ENCODE measurements around the gene CCNB3. TPM values are rescaled to one million over a fixed set of nuclear protein-coding genes. Genes with fewer than 3 reads are reported as not detected.

Gene CCNB3
- total and polyA plus RNA-seq, 9 of the 15 experiments (the other 6 are each of a cell fraction or from before 2014, with no cell fraction given): 0.05 to 0.25 (median 0.08) TPM; not detected in 3

DNA sequence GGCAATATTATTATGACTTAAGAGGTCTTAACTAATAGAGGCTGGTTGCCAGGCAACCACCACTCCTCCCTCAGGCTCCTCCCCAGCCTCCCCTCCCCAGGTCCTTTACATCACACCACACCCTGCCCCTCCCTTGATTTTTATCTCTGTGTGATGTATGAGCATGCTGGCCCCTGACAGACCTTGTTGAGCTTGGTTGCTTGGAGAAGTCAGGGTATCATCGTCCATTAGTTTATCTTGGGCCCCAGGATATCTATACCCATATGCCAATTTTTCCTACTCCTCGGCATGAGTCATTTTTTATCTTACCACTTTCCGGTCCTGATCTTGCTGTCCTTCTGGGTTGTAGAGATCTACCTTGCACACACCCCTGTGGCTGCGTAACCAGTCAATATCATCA lies 6.2 kb upstream of the CCNB3 start (continued):
- TF ChIP-seq, protein P1, sequence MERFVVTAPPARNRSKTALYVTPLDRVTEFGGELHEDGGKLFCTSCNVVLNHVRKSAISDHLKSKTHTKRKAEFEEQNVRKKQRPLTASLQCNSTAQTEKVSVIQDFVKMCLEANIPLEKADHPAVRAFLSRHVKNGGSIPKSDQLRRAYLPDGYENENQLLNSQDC (CRISPR knock-in tag; IDR thresholded peaks at IDR 0.05): no peak
- TF ChIP-seq NONO (IDR thresholded peaks at IDR 0.05; ENCODE audit: low read depth in 2 of 2, low read length in 1 of 2): no peak
- TF ChIP-seq ZNF79 (CRISPR knock-in tag; IDR thresholded peaks at IDR 0.05; ENCODE audit: low read depth): no peak
- TF ChIP-seq LEF1 (IDR thresholded peaks at IDR 0.05): no peak
- TF ChIP-seq, protein P2, sequence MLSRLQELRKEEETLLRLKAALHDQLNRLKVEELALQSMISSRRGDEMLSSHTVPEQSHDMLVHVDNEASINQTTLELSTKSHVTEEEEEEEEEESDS (CRISPR knock-in tag; IDR thresholded peaks at IDR 0.05): no peak
- TF ChIP-seq ZNF57 (CRISPR knock-in tag; IDR thresholded peaks at IDR 0.05): no peak
- no peak for TF ChIP-seq PTBP1 (IDR thresholded peaks at IDR 0.05; ENCODE audit: low read depth, low read length)
- no peak for TF ChIP-seq ZNF121 (CRISPR knock-in tag; conservative IDR thresholded peaks at IDR 0.05)
- no peak for TF ChIP-seq ZFX (CRISPR knock-in tag; IDR thresholded peaks at IDR 0.05)
- no peak for TF ChIP-seq COPS2 (conservative IDR thresholded peaks at IDR 0.05)
- peak; percentile 68; the same call in 1 of the 2 replicates for TF ChIP-seq ZEB2 (IDR thresholded peaks at IDR 0.05)
- no peak for TF ChIP-seq NUFIP1 (IDR thresholded peaks at IDR 0.05; ENCODE audit: partially characterized antibody)
- 0 out of 2 replicates have a peak, but pooled peaks have one; percentile 44 for TF ChIP-seq MTA1 (IDR thresholded peaks at IDR 0.05; ENCODE audit: borderline replicate concordance)
- TF ChIP-seq ZZZ3 (IDR thresholded peaks at IDR 0.05): no peak
- TF ChIP-seq JUN (IDR thresholded peaks at IDR 0.05; ENCODE audit: borderline replicate concordance, low read depth, low read length): peak; percentile 74
- no peak for TF ChIP-seq JUN (CRISPR knock-in tag; IDR thresholded peaks at IDR 0.05; ENCODE audit: borderline replicate concordance)
- TF ChIP-seq, protein P3, sequence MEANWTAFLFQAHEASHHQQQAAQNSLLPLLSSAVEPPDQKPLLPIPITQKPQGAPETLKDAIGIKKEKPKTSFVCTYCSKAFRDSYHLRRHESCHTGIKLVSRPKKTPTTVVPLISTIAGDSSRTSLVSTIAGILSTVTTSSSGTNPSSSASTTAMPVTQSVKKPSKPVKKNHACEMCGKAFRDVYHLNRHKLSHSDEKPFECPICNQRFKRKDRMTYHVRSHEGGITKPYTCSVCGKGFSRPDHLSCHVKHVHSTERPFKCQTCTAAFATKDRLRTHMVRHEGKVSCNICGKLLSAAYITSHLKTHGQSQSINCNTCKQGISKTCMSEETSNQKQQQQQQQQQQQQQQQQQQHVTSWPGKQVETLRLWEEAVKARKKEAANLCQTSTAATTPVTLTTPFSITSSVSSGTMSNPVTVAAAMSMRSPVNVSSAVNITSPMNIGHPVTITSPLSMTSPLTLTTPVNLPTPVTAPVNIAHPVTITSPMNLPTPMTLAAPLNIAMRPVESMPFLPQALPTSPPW (CRISPR knock-in tag; IDR thresholded peaks at IDR 0.05): peak; percentile 81
- 0 out of 2 replicates have a peak, but pooled peaks have one; percentile 37 for TF ChIP-seq ZNF589 (CRISPR knock-in tag; IDR thresholded peaks at IDR 0.05; ENCODE audit: low read depth)
- no peak for TF ChIP-seq ZNF217 (CRISPR knock-in tag; IDR thresholded peaks at IDR 0.05)
- no peak for TF ChIP-seq NFATC3 (IDR thresholded peaks at IDR 0.05)
- TF ChIP-seq, protein P4, sequence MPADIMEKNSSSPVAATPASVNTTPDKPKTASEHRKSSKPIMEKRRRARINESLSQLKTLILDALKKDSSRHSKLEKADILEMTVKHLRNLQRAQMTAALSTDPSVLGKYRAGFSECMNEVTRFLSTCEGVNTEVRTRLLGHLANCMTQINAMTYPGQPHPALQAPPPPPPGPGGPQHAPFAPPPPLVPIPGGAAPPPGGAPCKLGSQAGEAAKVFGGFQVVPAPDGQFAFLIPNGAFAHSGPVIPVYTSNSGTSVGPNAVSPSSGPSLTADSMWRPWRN (IDR thresholded peaks at IDR 0.05; ENCODE audit: low read depth): 0 out of 2 replicates have a peak, but pooled peaks have one; percentile 43
- TF ChIP-seq ETV6 (IDR thresholded peaks at IDR 0.05; ENCODE audit: borderline replicate concordance in 1 of 2, low read depth in 2 of 2, low read length in 1 of 2): 0 out of 4 replicates have a peak, but pooled peaks of 1 of the 2 experiments have one; percentile 39
- no peak for TF ChIP-seq ETV6 (CRISPR knock-in tag; IDR thresholded peaks at IDR 0.05; ENCODE audit: borderline replicate concordance)
- TF ChIP-seq MTF1 (CRISPR knock-in tag; IDR thresholded peaks at IDR 0.05; ENCODE audit: borderline replicate concordance): no peak
- TF ChIP-seq, protein P5, sequence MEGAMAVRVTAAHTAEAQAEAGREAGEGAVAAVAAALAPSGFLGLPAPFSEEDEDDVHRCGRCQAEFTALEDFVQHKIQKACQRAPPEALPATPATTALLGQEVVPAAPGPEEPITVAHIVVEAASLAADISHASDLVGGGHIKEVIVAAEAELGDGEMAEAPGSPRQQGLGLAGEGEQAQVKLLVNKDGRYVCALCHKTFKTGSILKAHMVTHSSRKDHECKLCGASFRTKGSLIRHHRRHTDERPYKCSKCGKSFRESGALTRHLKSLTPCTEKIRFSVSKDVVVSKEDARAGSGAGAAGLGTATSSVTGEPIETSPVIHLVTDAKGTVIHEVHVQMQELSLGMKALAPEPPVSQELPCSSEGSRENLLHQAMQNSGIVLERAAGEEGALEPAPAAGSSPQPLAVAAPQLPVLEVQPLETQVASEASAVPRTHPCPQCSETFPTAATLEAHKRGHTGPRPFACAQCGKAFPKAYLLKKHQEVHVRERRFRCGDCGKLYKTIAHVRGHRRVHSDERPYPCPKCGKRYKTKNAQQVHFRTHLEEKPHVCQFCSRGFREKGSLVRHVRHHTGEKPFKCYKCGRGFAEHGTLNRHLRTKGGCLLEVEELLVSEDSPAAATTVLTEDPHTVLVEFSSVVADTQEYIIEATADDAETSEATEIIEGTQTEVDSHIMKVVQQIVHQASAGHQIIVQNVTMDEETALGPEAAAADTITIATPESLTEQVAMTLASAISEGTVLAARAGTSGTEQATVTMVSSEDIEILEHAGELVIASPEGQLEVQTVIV (CRISPR knock-in tag; IDR thresholded peaks at IDR 0.05; ENCODE audit: borderline replicate concordance): no peak
- no peak for TF ChIP-seq ZC3H8 (IDR thresholded peaks at IDR 0.05)
- TF ChIP-seq ZNF197 (CRISPR knock-in tag; IDR thresholded peaks at IDR 0.05; ENCODE audit: low read depth): no peak

Data from K562 (cell line).